OCI-LY3 (cell line): ENCODE data around the gene PAQR3.
A peak's percentile ranks its signal among the peaks of the same experiment; 100 is the strongest.

ENCODE experiments used
- H2AFZ ChIP-seq: fragments of 200-600, 300-600 bp; shearing (Covaris generic); 2 replicates; pipeline ENCODE4 v1.6.0; 2014; ENCODE audit warnings: antibody characterized with exemption, low read depth, low read length
- H3K27ac ChIP-seq: fragments of 200-600, 300-600 bp; sonication (generic); 2 replicates; pipeline ENCODE4 v1.5.1; 2014; ENCODE audit warnings: mild to moderate bottlenecking, low read length, moderate library complexity, mixed read lengths
- H3K27me3 ChIP-seq: fragments of 200-600, 300-600 bp; sonication (generic); 2 replicates; pipeline ENCODE4 v1.6.1; 2014; ENCODE audit warnings: low read depth, low read length, mixed read lengths
- H3K36me3 ChIP-seq: fragments of 200-600, 300-600 bp; sonication (generic); replicated peaks from 2 replicates; pipeline ENCODE3; 2014; ENCODE audit warnings: low read depth, low read length, mixed read lengths
- H3K4me1 ChIP-seq: fragments of 300-600, 200-600 bp; sonication (generic); 2 replicates; pipeline ENCODE4 v1.6.1; 2014; ENCODE audit warnings: low read length, mixed read lengths
- H3K4me2 ChIP-seq: fragments of 200-600, 300-600 bp; sonication (generic); 2 replicates; pipeline ENCODE4 v1.6.1; 2014; ENCODE audit warnings: low read length, mixed read lengths
- H3K4me3 ChIP-seq: fragments of 300-600, 200-600 bp; sonication (generic); 2 replicates; pipeline ENCODE4 v1.5.1; 2014; ENCODE audit warnings: antibody characterized with exemption, mild to moderate bottlenecking, low read length, moderate library complexity
- H3K79me2 ChIP-seq: fragments of 300-600, 200-600 bp; shearing (Covaris generic); 2 replicates; pipeline ENCODE4 v1.6.1; 2014; ENCODE audit warnings: mild to moderate bottlenecking, low read length, mixed read lengths
- H3K9ac ChIP-seq: fragments of 300-600, 200-600 bp; shearing (Covaris generic); 2 replicates; pipeline ENCODE4 v1.6.0; 2014; ENCODE audit warnings: mild to moderate bottlenecking, low read length, moderate library complexity
- H3K9me3 ChIP-seq: fragments of 200-600, 300-600 bp; shearing (Covaris generic); 2 replicates; pipeline ENCODE4 v1.6.1; 2014; ENCODE audit warnings: low read length, mixed read lengths; ENCODE audit not compliant: insufficient read depth
- H4K20me1 ChIP-seq: fragments of 200-600, 300-600 bp; sonication (generic); 2 replicates; pipeline ENCODE4 v1.6.1; 2016; ENCODE audit warnings: low read length, mixed read lengths; ENCODE audit not compliant: insufficient read depth
- EZH2phosphoT487 ChIP-seq: fragments of 200-600 bp; shearing (Covaris generic); IDR thresholded peaks from 2 replicates; pipeline ENCODE4 v1.6.1; 2018; ENCODE audit warnings: antibody characterized with exemption, mixed run types, low read depth
- TF ChIP-seq, protein P1 (sequence below): fragments of 200-600, 300-600 bp; sonication (generic); IDR thresholded peaks from 2 replicates; pipeline ENCODE4 v1.5.1; 2014; ENCODE audit warnings: antibody characterized with exemption, low read length, low read depth

PAQR3 gene

DNA sequence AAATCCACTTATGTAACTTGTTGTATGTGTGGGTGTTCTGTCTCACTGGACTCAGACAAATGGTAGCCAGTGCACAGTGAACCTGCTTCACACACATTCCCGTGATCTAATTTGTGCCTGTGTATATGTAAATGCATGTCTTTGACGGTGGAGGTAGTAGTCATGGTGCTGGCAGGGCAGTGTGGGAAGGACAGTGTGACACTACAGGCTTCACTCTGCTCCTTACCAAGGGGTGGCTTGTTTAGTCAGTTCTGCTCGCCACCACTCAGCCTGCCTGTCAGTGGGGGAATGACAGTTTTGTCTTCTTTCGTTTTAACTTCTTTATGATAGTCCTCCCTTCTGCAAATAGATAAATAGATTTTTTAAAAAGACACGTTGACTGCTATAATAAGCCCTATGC, 17.7 kb upstream of the PAQR3 start:
- no peak overlapping the region for H3K4me3 ChIP-seq
- H3K4me2 ChIP-seq = no peak overlapping the region
- H3K79me2 ChIP-seq = no peaks in the 10 kb centered on the region

DNA sequence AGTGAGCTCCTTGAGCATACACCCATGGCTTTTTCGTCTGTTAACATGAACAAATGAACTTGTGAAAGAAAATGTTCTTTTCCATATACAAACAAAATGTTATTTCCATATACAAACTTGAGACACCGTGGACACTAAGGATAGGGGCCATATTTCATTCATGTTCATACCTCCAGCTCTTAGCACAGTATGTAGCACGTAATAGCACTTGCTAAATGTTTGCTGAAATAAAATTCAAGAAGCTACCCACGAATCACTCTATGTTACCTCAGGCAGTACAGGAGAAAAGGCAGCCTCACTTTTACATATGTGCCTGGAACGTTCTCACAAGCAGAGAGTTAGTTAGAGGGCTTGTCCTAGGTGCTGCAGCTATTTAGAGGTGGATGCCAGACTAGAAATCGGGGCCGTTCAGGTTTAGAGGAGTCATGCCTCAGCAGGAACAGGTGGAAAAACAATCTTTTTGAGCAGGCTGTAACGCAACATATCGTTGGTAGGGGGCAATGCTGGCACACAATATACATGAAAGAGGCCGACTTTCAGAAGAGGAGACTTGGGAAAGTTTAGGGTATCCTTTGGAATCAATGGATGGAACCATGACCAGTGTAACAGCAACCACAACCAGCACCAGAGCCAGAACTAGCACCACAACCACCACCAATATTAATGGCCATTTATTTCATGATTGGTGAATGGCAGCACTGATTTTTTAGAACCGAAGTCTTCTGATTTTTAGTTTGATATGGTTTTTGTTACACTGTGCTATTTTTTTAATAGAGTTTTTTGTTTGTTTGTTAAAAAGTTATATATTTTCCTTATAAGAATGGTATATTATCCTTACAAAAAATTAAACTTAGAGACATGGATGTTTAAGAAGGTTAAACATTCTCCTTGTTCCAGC, 14.8 kb upstream of the PAQR3 start:
- H4K20me1 ChIP-seq = no peaks in the 10 kb centered on the region
- no peak overlapping the region for H2AFZ ChIP-seq
- H3K4me3 ChIP-seq = no peak overlapping the region
- peaks cover 6% of the 10 kb centered on the region for H3K4me1 ChIP-seq
- H3K9me3 ChIP-seq = no peaks in the 10 kb centered on the region
- peak overlapping the region; percentile 18; the same call in 1 of the 2 replicates for H3K4me2 ChIP-seq
- H3K79me2 ChIP-seq = no peaks in the 10 kb centered on the region
- H3K36me3 ChIP-seq = no peaks in the 10 kb centered on the region
- no peak overlapping the region for H3K9ac ChIP-seq
- no peak overlapping the region for H3K27ac ChIP-seq
- TF ChIP-seq EZH2phosphoT487 = no peak
- TF ChIP-seq, protein P1, sequence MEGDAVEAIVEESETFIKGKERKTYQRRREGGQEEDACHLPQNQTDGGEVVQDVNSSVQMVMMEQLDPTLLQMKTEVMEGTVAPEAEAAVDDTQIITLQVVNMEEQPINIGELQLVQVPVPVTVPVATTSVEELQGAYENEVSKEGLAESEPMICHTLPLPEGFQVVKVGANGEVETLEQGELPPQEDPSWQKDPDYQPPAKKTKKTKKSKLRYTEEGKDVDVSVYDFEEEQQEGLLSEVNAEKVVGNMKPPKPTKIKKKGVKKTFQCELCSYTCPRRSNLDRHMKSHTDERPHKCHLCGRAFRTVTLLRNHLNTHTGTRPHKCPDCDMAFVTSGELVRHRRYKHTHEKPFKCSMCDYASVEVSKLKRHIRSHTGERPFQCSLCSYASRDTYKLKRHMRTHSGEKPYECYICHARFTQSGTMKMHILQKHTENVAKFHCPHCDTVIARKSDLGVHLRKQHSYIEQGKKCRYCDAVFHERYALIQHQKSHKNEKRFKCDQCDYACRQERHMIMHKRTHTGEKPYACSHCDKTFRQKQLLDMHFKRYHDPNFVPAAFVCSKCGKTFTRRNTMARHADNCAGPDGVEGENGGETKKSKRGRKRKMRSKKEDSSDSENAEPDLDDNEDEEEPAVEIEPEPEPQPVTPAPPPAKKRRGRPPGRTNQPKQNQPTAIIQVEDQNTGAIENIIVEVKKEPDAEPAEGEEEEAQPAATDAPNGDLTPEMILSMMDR = peak; percentile 65
- H3K27me3 ChIP-seq = no peaks in the 10 kb centered on the region

More for the DNA sequence above, 17.7 kb upstream of the PAQR3 start:
- no peaks in the 10 kb centered on the region for H4K20me1 ChIP-seq
- H3K9ac ChIP-seq = no peak overlapping the region
- H2AFZ ChIP-seq = no peak overlapping the region; the same call in 1 of the 2 replicates
- H3K4me1 ChIP-seq = peaks cover 6% of the 10 kb centered on the region
- H3K36me3 ChIP-seq = no peaks in the 10 kb centered on the region
- H3K27me3 ChIP-seq = no peaks in the 10 kb centered on the region
- no peak overlapping the region for H3K27ac ChIP-seq
- TF ChIP-seq EZH2phosphoT487 = no peak
- TF ChIP-seq, protein P1 = no peak
- H3K9me3 ChIP-seq = no peaks in the 10 kb centered on the region

DNA sequence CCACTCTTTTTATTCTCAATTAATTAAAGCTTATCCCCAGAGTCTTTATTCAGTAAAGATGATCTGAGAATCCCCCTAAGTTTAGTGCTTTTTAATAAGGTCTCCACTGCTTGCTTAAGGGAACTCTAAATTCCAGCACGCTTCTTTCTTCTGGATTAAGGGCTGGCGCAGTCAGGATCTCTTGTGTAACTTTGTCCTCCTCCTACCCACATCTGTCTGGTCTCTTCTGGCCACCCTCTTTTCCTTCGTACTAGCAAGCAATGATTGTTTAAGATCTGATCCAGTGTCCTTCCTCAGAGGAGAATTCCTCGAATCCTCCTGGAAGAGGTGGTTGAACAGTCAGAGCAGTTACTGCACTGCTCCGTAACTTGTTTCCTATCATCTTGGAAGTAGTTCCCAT, 14.0 kb upstream of the PAQR3 start:
- H3K27me3 ChIP-seq = no peaks in the 10 kb centered on the region
- no peak overlapping the region for H3K4me2 ChIP-seq
- no peaks in the 10 kb centered on the region for H4K20me1 ChIP-seq
- no peaks in the 10 kb centered on the region for H3K36me3 ChIP-seq
- H2AFZ ChIP-seq = no peak overlapping the region
- TF ChIP-seq EZH2phosphoT487 = no peak
- TF ChIP-seq, protein P1 = no peak
- H3K9me3 ChIP-seq = no peaks in the 10 kb centered on the region
- peaks cover 6% of the 10 kb centered on the region for H3K4me1 ChIP-seq
- H3K4me3 ChIP-seq = no peak overlapping the region
- H3K79me2 ChIP-seq = no peaks in the 10 kb centered on the region
- no peak overlapping the region for H3K9ac ChIP-seq
- no peak overlapping the region for H3K27ac ChIP-seq

DNA sequence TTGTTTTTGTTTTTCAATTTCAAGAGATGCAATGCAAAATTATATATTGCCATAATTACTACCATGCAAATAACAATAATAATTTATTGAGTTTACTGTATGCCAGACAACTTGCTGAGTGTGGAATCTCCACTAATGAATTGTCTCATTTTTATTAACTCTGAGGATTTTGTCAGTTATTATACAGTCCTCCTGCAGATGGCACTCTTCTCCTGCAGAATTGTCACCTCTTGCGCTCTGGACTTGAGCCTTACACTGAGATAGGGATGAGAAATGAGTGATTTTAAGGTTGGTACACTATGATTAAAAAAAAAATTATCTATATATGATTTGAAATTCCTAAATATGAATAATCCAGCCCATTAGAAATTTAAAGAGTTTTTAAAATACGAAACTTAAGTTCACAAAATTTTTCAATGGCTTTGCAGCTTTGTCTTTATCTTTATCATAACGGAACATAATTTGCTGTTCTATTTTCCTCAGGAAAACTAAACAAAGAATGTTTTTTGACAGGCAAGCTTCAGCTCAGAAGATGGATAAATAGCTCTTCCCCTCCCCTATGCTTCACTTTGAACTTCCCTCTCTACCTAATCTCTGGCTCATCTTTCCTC, 12.7 kb upstream of the PAQR3 start:
- TF ChIP-seq EZH2phosphoT487 = no peak
- TF ChIP-seq, protein P1 = peak; percentile 75
- no peak overlapping the region for H3K27ac ChIP-seq
- no peaks in the 10 kb centered on the region for H3K27me3 ChIP-seq
- no peak overlapping the region for H3K4me3 ChIP-seq
- peak overlapping the region; percentile 9; the same call in 1 of the 2 replicates for H3K4me2 ChIP-seq
- no peaks in the 10 kb centered on the region for H3K9me3 ChIP-seq
- peaks cover 6% of the 10 kb centered on the region for H3K4me1 ChIP-seq
- no peak overlapping the region for H3K9ac ChIP-seq
- H2AFZ ChIP-seq = no peak overlapping the region
- H3K79me2 ChIP-seq = no peaks in the 10 kb centered on the region
- H4K20me1 ChIP-seq = no peaks in the 10 kb centered on the region
- H3K36me3 ChIP-seq = no peaks in the 10 kb centered on the region
